Neural progenitor cell (in vitro differentiated cells): ENCODE data around the gene LIG1. TPM values are rescaled to one million over a fixed set of nuclear protein-coding genes. Genes with fewer than 3 reads are reported as not detected.

Experiments
- DNase-seq: peaks from one replicate; pipeline ENCODE4 v3.0.0-alpha.2; 2016; ENCODE audit warnings: low spot score
- H2AFZ ChIP-seq: fragments of 200-600 bp; sonication (generic); replicated peaks from 2 replicates; pipeline ENCODE4 v1.6.1; 2016; ENCODE audit warnings: antibody characterized with exemption
- H3F3A ChIP-seq: fragments of 200-600 bp; sonication (generic); 2 replicates; pipeline ENCODE4 v1.6.1; 2016; ENCODE audit warnings: antibody characterized with exemption, low read depth
- H3K27ac ChIP-seq: fragments of 200-600 bp; sonication (generic); 2 replicates; pipeline ENCODE4 v1.5.1; 2016; ENCODE audit warnings: mild to moderate bottlenecking
- H3K27me3 ChIP-seq: fragments of 200-600 bp; sonication (generic); 2 replicates; pipeline ENCODE4 v1.6.1; 2016; ENCODE audit warnings: mild to moderate bottlenecking, moderate library complexity
- H3K36me3 ChIP-seq: fragments of 200-600 bp; sonication (generic); 2 replicates; pipeline ENCODE4 v1.5.1; 2016
- H3K4me1 ChIP-seq: fragments of 200-600 bp; sonication (generic); 2 replicates; pipeline ENCODE4 v1.6.1; 2016; ENCODE audit warnings: mixed run types
- H3K4me2 ChIP-seq: fragments of 200-600 bp; sonication (generic); 2 replicates; pipeline ENCODE4 v1.6.1; 2016
- H3K4me3 ChIP-seq: fragments of 200-600 bp; sonication (generic); 2 replicates; pipeline ENCODE4 v1.5.1; 2016
- H3K79me2 ChIP-seq: fragments of 200-600 bp; sonication (generic); 2 replicates; pipeline ENCODE4 v1.6.1; 2016; ENCODE audit warnings: low read depth
- H3K9ac ChIP-seq: fragments of 200-600 bp; sonication (generic); 2 replicates; pipeline ENCODE4 v1.6.1; 2016
- H3K9me3 ChIP-seq: fragments of 200-600 bp; sonication (generic); 2 replicates; pipeline ENCODE4 v1.5.1; 2016; ENCODE audit warnings: low read depth
- H4K20me1 ChIP-seq: fragments of 200-600 bp; sonication (generic); 2 replicates; pipeline ENCODE4 v1.6.1; 2016; ENCODE audit warnings: low read depth
- H3K27ac Mint-ChIP-seq: 3 replicates; pipeline ENCODE4 v1.8.0; 2021; ENCODE audit warnings: mixed read lengths
- H3K27me3 Mint-ChIP-seq: 2 replicates; pipeline ENCODE4 v1.8.0; 2022; ENCODE audit warnings: low read depth, mild to moderate bottlenecking, inconsistent platforms, moderate library complexity, mixed read lengths; ENCODE audit not compliant: insufficient read depth
- H3K36me3 Mint-ChIP-seq: 3 replicates; pipeline ENCODE4 v1.8.0; 2021; ENCODE audit warnings: mixed read lengths
- H3K4me1 Mint-ChIP-seq: 3 replicates; pipeline ENCODE4 v1.8.0; 2021; ENCODE audit warnings: mixed read lengths
- H3K4me3 Mint-ChIP-seq: 3 replicates; pipeline ENCODE4 v1.8.0; 2021; ENCODE audit warnings: mild to moderate bottlenecking, moderate library complexity, mixed read lengths
- H3K9me3 Mint-ChIP-seq: 3 replicates; pipeline ENCODE4 v1.8.0; 2020; ENCODE audit warnings: mixed read lengths
- CTCF ChIP-seq: fragments of 200-600 bp; sonication (generic); IDR thresholded peaks from 2 replicates; pipeline ENCODE4 v1.5.1; 2017; ENCODE audit warnings: antibody characterized with exemption, mild to moderate bottlenecking
- EZH2 ChIP-seq: fragments of 200-600 bp; sonication (generic); IDR thresholded peaks from 2 replicates; pipeline ENCODE4 v1.6.1; 2017; ENCODE audit warnings: antibody characterized with exemption, mild to moderate bottlenecking, moderate library complexity
- EZH2phosphoT487 ChIP-seq: fragments of 200-600 bp; sonication (generic); IDR thresholded peaks from 2 replicates; pipeline ENCODE4 v1.6.1; 2017; ENCODE audit warnings: antibody characterized with exemption
- total RNA-seq: library from RNA; depleted of rRNA; stranded (reverse); fragments of >200 nt; gene quantifications from 2 replicates; pipeline ENCODE4 v1.2.3, GENCODE V29; 2015; ENCODE audit warnings: low replicate concordance

LIG1 gene
- total RNA-seq, 1 donor from 2014 or later: 40.0 TPM

- Histone ChIP-seq H3K9me3 (no peaks in the 10 kb centered on the region), H2AFZ (no peak overlapping the region), H3K4me1 (no peaks in the 10 kb centered on the region), H3K9ac (no peak overlapping the region), H3K27ac (no peak overlapping the region), H3F3A (peaks cover 2% of the 10 kb centered on the region), H3K79me2 (no peaks in the 10 kb centered on the region), H3K4me2 (no peak overlapping the region), H3K36me3 (no peaks in the 10 kb centered on the region), H4K20me1 (no peaks in the 10 kb centered on the region), H3K27me3 (no peaks in the 10 kb centered on the region), H3K4me3 (no peak overlapping the region)
- peaks cover 7% of the 10 kb centered on the region for H3K4me1 Mint-ChIP-seq
- H3K9me3 Mint-ChIP-seq: peaks cover 10% of the 10 kb centered on the region
- no peak for DNase-seq
- no peak overlapping the region for H3K27ac Mint-ChIP-seq
- no peak overlapping the region for H3K4me3 Mint-ChIP-seq
- peaks cover 52% of the 10 kb centered on the region for H3K36me3 Mint-ChIP-seq
- peaks cover 2% of the 10 kb centered on the region for H3K27me3 Mint-ChIP-seq
- TF ChIP-seq EZH2 (no peak), EZH2phosphoT487 (no peak), CTCF (no peak)
Measured at GRCh38 chr19:48192750-48193149, 22.6 kb upstream of the LIG1 start.

GRCh38 chr19:48190885-48191284 is 20.7 kb upstream of the LIG1 start:
- no peak overlapping the region for H3K4me3 Mint-ChIP-seq
- H3K4me2 ChIP-seq: peak overlapping the region; percentile 14

GRCh38 chr19:48190288-48190884 is 20.2 kb upstream of the LIG1 start:
- H3K36me3 ChIP-seq: no peaks in the 10 kb centered on the region
- no peak overlapping the region for H3K9ac ChIP-seq
- H3K27ac ChIP-seq: no peak overlapping the region
- Mint-ChIP-seq H3K9me3 (peaks cover 11% of the 10 kb centered on the region), H3K27me3 (no peaks in the 10 kb centered on the region), H3K4me3 (no peak overlapping the region), H3K27ac (no peak overlapping the region), H3K36me3 (peaks cover 53% of the 10 kb centered on the region), H3K4me1 (peaks cover 3% of the 10 kb centered on the region)
- H3K4me1 ChIP-seq: no peaks in the 10 kb centered on the region
- H3K4me2 ChIP-seq: peak overlapping the region; percentile 14
- H3K27me3 ChIP-seq: no peaks in the 10 kb centered on the region
- TF ChIP-seq CTCF: peak; percentile 55
- no peak for TF ChIP-seq EZH2phosphoT487
- no peak for TF ChIP-seq EZH2
- no peaks in the 10 kb centered on the region for H3K9me3 ChIP-seq
- no peak overlapping the region for H3K4me3 ChIP-seq
- DNase-seq: peak; percentile 81
- peaks cover 20% of the 10 kb centered on the region for H3F3A ChIP-seq
- no peaks in the 10 kb centered on the region for H3K79me2 ChIP-seq
- H4K20me1 ChIP-seq: no peaks in the 10 kb centered on the region
- H2AFZ ChIP-seq: no peak overlapping the region

More at GRCh38 chr19:48190885-48191284, 20.7 kb upstream of the LIG1 start:
- peaks cover 54% of the 10 kb centered on the region for H3K36me3 Mint-ChIP-seq
- Histone ChIP-seq H3K9ac (no peak overlapping the region), H3K79me2 (no peaks in the 10 kb centered on the region), H4K20me1 (no peaks in the 10 kb centered on the region), H3K27ac (no peak overlapping the region), H3K4me1 (no peaks in the 10 kb centered on the region), H3K4me3 (no peak overlapping the region), H3F3A (peaks cover 15% of the 10 kb centered on the region), H3K9me3 (no peaks in the 10 kb centered on the region), H3K27me3 (no peaks in the 10 kb centered on the region), H3K36me3 (no peaks in the 10 kb centered on the region), H2AFZ (no peak overlapping the region)
- peaks cover 3% of the 10 kb centered on the region for H3K4me1 Mint-ChIP-seq
- DNase-seq: no peak
- H3K9me3 Mint-ChIP-seq: peaks cover 11% of the 10 kb centered on the region
- no peaks in the 10 kb centered on the region for H3K27me3 Mint-ChIP-seq
- H3K27ac Mint-ChIP-seq: no peak overlapping the region
- TF ChIP-seq EZH2phosphoT487: no peak
- TF ChIP-seq EZH2: no peak
- TF ChIP-seq CTCF: no peak
